HG02571 (cell line): Measurements from ENCODE around the gene NEK5.

Source experiments
- ATAC-seq: cut with Tn5 transposase; IDR thresholded peaks from one replicate; pipeline ENCODE4 v1.9.1; 2021; ENCODE audit warnings: mild to moderate bottlenecking, moderate library complexity; ENCODE audit not compliant: unreplicated experiment

Gene NEK5

DNA sequence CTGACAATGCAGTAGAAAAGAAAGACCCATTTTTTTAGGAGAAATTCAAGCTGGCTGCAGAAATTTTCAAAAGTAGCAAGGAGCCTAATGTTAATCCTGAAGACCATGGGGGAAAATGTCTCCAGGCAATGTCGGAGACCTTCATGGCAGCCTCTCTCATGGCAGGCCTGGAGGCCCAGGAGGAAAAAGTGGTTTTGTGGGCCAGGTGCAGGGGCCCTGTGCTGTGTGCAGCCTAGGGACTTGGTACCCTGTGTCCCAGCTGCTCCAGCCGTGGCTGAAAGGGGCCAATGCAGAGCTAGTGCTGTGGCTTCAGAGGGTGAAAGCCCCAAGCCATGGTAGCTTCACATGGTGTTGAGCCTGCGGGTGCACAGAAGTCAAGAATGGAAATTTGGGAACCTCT is 112.6 kb downstream of the NEK5 start:
- no peak for ATAC-seq

DNA sequence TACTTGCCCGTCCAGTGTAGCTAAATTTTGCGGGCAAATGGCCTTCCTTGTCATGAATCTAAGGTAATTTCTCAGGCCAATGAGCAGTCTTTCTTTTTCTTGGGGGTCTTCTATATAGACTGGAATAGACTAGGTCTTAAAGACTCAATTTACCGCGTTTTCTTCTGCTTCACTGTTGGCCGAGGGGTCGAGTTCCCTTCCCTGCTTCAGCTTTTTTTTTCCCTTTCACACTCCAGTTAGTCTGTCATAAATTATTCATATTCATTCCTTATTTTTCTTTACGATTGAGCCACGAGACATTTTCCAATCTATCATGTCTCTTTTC is 116.4 kb downstream of the NEK5 start:
- no peak for ATAC-seq

DNA sequence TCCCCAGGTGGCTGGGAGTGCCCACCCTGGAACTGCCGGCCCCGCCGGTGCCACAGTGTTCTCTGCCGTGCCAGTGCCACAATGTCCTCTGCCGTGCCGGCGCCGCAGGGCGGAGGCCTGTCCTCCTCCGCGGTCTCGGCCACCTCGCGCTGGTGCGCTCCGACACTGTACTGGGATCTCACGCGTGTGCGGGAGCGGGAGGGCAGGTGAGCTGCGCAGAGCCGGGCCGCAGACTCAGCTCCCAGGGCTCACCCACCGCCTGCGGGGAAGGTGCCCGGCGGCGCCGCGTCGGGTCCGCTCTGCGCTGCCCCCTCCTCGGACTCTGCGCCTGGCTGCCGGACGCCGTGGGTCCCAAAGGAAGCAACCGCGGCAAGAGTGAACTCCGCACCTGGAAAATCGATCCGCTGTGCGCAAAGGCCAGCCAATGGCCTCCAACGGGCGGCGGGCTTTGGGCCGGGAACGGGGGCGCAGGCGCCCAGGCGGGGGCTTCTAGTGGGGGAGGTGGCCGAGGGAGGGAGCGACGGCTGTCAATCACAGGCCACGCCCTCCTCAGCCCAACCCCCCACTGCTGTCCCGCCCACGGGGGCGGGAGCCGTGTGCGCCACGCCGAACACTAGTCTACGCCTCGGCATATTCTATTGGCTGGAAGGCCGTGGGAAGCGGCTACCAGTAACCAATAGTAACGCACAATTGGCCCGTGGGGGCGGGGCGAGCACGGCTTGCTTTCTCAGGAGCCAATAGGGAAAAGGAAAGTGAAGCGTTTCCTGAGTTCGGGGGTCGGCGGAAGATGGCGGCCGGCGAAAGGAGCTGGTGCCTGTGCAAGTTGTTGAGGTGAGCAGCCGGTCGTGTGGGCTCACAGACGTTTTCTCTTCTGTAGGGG is 117.0 kb downstream of the NEK5 start, which contains the start of gene ALG11:
Gene ALG11 (plus strand): TSS at position 767 of the 880 bp plus-strand sequence. CDS start 21 bp downstream, at position 788.
- peak; percentile 99 for ATAC-seq

GRCh38 chr13:52010890-52011631 is 117.8 kb downstream of the NEK5 start, which contains the start of gene ATP7B:
Gene ATP7B, minus strand, starts transcription at chr13:52011450. Its CDS starts 113 bp downstream, at chr13:52011337.
- no peak for ATAC-seq

- ATAC-seq = no peak
Observed at GRCh38 chr13:52009946-52010345, 118.9 kb downstream of the NEK5 start.

DNA sequence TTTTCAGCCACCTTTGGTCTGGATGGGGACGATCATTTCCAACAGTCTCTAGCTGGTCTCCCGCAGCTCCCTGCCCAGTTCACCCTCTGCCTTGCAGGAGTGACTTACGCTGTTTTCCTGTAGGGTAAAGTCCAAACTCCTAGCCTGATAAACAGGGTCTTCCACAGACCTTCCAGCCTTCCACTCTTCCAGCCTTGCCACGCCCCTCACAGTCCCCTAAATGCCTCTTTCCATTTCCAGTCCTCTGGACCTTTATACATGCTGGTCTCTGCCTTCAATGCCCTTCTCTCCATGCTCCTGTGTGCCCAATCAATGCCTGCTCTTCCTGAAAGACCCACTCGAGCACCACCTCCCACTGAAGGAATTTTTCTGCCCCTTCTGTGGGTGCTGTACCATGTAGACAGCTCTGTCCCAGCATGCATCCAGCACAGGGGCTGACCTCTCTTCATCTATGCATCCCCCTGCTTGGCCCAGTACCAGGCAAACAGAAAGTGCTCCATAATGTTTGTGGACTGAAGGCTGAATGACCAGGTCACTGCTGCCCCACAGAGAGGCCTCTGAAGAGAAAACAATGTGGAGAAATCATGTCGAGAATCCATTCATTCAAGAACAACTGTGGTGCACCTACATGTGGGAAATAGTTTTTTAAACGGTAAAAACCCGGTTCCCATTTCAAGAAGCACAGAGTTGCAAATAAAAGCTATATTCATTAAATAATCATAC is 122.2 kb downstream of the NEK5 start:
- no peak for ATAC-seq

GRCh38 chr13:52005841-52006522 is 122.9 kb downstream of the NEK5 start:
- no peak for ATAC-seq

- no peak for ATAC-seq
Observed at GRCh38 chr13:52004511-52005170, 124.2 kb downstream of the NEK5 start.

GRCh38 chr13:52003541-52003940 is 125.3 kb downstream of the NEK5 start:
- no peak for ATAC-seq

GRCh38 chr13:52002361-52002760 is 126.5 kb downstream of the NEK5 start:
- ATAC-seq = no peak

DNA sequence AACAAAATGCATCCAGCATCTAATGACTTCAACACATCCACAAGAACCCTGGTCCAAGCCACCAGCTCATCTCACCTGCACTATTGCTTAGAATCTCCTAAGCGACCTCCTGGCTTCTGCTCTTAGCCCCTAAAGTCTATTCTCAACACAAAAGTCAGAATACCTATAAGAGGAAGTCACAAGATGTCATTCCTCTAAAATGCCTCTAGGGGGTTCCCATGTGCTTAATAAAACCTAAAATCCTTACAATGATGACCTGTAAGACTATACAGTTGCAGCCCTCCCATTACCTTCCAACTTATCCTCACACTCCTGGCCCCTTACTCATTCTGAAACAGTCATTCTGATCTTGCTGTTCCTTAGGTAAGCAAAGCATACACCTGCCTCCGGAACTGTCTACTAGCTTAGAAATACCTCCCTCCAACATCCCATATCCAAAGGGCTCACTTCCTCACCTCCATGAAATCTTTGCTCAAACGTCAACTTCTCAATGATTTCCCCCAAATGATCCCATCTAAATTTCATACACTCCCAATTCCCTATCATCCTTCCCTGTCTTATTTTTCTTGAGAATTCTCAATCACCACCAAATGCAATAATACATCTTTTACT is 127.6 kb downstream of the NEK5 start:
- peak; percentile 81 for ATAC-seq

- no peak for ATAC-seq
Observed at GRCh38 chr13:51999921-52000320, 129.0 kb downstream of the NEK5 start.

- ATAC-seq = no peak
Observed at GRCh38 chr13:51999510-51999911, 129.4 kb downstream of the NEK5 start.

DNA sequence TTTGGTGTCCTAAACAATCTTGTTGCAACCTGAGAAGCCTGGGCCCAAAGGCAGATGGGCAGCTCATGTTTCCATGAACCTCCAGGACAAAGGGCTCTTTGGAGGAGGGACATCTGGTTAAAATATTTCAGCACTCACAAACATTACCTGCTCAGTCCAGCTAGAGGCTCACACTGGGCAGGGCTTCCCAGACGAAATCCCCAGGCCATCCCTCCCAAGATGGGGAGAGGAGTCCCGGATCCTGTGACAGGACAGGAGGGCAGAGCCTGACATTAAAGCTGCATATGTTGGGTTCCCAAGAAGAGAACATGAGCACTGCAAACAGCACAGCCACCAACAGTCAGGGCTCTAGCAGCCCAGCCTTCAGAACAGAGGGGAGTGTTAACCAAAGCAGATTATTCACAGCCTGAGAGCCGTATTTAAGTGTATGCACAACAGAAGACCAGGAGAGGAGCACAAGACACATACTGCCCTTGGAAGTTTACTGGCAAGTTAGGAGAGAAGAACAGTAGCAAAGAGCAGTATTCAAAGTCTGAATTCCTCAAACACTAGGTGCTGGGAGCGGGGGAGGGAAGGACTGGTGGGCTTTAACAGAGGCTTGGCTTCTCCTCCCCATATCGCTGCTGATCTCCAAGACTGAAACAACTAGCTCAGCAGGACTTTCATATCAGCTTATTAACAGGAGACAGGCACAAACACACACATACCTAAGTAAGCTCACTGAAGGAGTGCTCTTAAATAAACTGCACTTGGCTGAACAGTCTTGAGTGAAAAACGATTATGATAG is 130.0 kb downstream of the NEK5 start:
- ATAC-seq = no peak

- no peak for ATAC-seq
Observed at GRCh38 chr13:51997641-51998330, 131.1 kb downstream of the NEK5 start.

DNA sequence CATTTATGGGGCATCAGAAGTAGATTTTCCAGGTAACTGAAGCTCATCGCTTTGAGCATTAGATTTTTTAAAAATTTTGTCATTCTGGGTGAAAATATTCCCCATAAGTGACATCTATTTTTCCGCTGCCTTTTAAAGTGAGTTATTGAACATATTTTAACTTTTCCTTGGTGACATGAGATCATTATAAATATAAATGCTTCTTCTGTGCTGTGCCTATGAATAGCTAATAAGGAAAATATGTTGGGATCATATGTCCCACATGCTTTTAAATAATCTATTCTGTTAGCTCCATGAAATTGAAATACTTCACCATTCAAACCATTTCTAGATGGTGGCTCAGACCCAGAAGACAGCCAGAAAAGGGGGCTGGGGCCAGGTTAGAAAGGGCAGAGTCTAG is 131.7 kb downstream of the NEK5 start:
- no peak for ATAC-seq

DNA sequence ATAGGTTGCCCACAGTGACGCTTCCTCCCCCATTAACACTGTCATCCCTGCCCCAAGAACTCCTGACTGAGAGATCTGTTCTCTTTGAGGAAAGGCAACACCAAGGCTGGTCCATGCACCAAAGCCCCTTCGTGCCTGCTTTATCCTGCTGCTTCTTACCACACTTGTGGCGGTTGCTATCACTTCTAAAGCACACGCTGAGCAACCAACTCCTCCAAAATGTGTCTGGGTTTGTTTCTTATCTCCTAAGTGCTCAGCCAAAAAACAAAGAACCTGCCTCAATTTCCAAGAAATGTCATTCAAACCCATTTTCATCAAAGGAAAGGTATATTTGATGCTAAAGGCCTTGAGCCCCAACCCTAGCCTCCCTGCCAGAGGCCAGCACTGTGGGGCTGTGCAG is 132.2 kb downstream of the NEK5 start:
- no peak for ATAC-seq
